ENCODE results near the gene BMP5.

The BMP5 gene

GRCh38 chr6:55726144-55726543 is 149.2 kb downstream of the BMP5 start:
- no peak for TF ChIP-seq CTCF (IDR thresholded peaks at IDR 0.05; ENCODE audit: borderline replicate concordance, control extremely low read depth, extremely low read depth, insufficient read depth, missing control alignments)
- no peak for DNase-seq (ENCODE audit: low spot score)
- in situ Hi-C loops (cut with MboI; ENCODE audit: low sequenced_read_pairs, unreplicated experiment), result no loop called here

- in situ Hi-C loops (cut with MboI; ENCODE audit: low sequenced_read_pairs, unreplicated experiment), result no loop called here
- no peak for TF ChIP-seq CTCF (IDR thresholded peaks at IDR 0.05; ENCODE audit: borderline replicate concordance, control extremely low read depth, extremely low read depth, insufficient read depth, missing control alignments)
- DNase-seq (ENCODE audit: low spot score), result no peak
Measured at GRCh38 chr6:55714831-55715230, 160.6 kb downstream of the BMP5 start.

GRCh38 chr6:55713436-55713835 is 162.0 kb downstream of the BMP5 start:
- in situ Hi-C loops (cut with MboI; ENCODE audit: low sequenced_read_pairs, unreplicated experiment), result no loop called here
- TF ChIP-seq CTCF (IDR thresholded peaks at IDR 0.05; ENCODE audit: borderline replicate concordance, control extremely low read depth, extremely low read depth, insufficient read depth, missing control alignments), result no peak
- no peak for DNase-seq (ENCODE audit: low spot score)

- no peak for DNase-seq (ENCODE audit: low spot score)
- no peak for TF ChIP-seq CTCF (IDR thresholded peaks at IDR 0.05; ENCODE audit: borderline replicate concordance, control extremely low read depth, extremely low read depth, insufficient read depth, missing control alignments)
- in situ Hi-C loops (cut with MboI; ENCODE audit: low sequenced_read_pairs, unreplicated experiment), result no loop called here
Measured at GRCh38 chr6:55708711-55709110, 166.7 kb downstream of the BMP5 start.

GRCh38 chr6:55705451-55706440 is 169.6 kb downstream of the BMP5 start:
- DNase-seq (ENCODE audit: low spot score), result no peak
- in situ Hi-C loops (cut with MboI; ENCODE audit: low sequenced_read_pairs, unreplicated experiment), result no loop called here

GRCh38 chr6:55704421-55704820 is 171.0 kb downstream of the BMP5 start:
- in situ Hi-C loops (cut with MboI; ENCODE audit: low sequenced_read_pairs, unreplicated experiment), result no loop called here
- TF ChIP-seq CTCF (IDR thresholded peaks at IDR 0.05; ENCODE audit: borderline replicate concordance, control extremely low read depth, extremely low read depth, insufficient read depth, missing control alignments), result no peak
- DNase-seq (ENCODE audit: low spot score), result no peak

More at GRCh38 chr6:55705451-55706440, 169.6 kb downstream of the BMP5 start:
- TF ChIP-seq CTCF (IDR thresholded peaks at IDR 0.05; ENCODE audit: borderline replicate concordance, control extremely low read depth, extremely low read depth, insufficient read depth, missing control alignments), result no peak
